Mesendoderm (in vitro differentiated cells): ENCODE results near the gene LGR5.

Experiments used
- DNase-seq: peaks from one replicate; pipeline ENCODE4 v3.0.0; 2013
- H2AK5ac ChIP-seq: 2 replicates; pipeline ENCODE4 v1.6.1; 2013; ENCODE audit warnings: low read length, inconsistent platforms
- H2BK120ac ChIP-seq: 2 replicates; pipeline ENCODE4 v1.6.1; 2013; ENCODE audit warnings: low read depth, mild to moderate bottlenecking, low read length, moderate library complexity, mixed read lengths
- H2BK15ac ChIP-seq: replicated peaks from 2 replicates; pipeline ENCODE4 v1.6.1; 2013; ENCODE audit warnings: low read depth, mild to moderate bottlenecking, moderate library complexity
- H2BK5ac ChIP-seq: 2 replicates; pipeline ENCODE4 v1.6.1; 2013; ENCODE audit warnings: low read length, inconsistent platforms
- H3K18ac ChIP-seq: 2 replicates; pipeline ENCODE4 v1.6.1; 2013; ENCODE audit warnings: mild to moderate bottlenecking, low read length, mixed read lengths
- H3K23ac ChIP-seq: one replicate; pipeline ENCODE4 v1.6.1; 2013; ENCODE audit warnings: low read length
- H3K27ac ChIP-seq: 2 replicates; pipeline ENCODE4 v1.5.1; 2013; ENCODE audit warnings: low read depth, mild to moderate bottlenecking, inconsistent platforms, low read length, moderate library complexity
- H3K27me3 ChIP-seq: 2 replicates; pipeline ENCODE4 v1.6.1; 2013; ENCODE audit warnings: low read length, control low read depth, mild to moderate bottlenecking, inconsistent platforms; ENCODE audit not compliant: insufficient read depth, poor library complexity
- H3K36me3 ChIP-seq: 2 replicates; pipeline ENCODE4 v1.6.1; 2013; ENCODE audit warnings: low read length, inconsistent platforms; ENCODE audit not compliant: control insufficient read depth, insufficient read depth
- H3K4ac ChIP-seq: one replicate; pipeline ENCODE4 v1.6.1; 2013; ENCODE audit warnings: low read depth, mild to moderate bottlenecking, low read length, moderate library complexity
- H3K4me1 ChIP-seq: 2 replicates; pipeline ENCODE4 v1.6.1; 2013; ENCODE audit warnings: low read depth, low read length, inconsistent platforms; ENCODE audit not compliant: control insufficient read depth
- H3K4me2 ChIP-seq: 2 replicates; pipeline ENCODE4 v1.6.1; 2013; ENCODE audit warnings: low read length
- H3K4me3 ChIP-seq: 2 replicates; pipeline ENCODE4 v1.5.1; 2013; ENCODE audit warnings: mild to moderate bottlenecking, low read length
- H3K56ac ChIP-seq: one replicate; pipeline ENCODE4 v1.6.1; 2013; ENCODE audit warnings: low read length
- H3K79me1 ChIP-seq: 2 replicates; pipeline ENCODE4 v1.6.1; 2013; ENCODE audit warnings: low read length, inconsistent platforms
- H3K79me2 ChIP-seq: 2 replicates; pipeline ENCODE4 v1.6.1; 2013; ENCODE audit warnings: mild to moderate bottlenecking, low read length; ENCODE audit not compliant: control insufficient read depth, insufficient read depth
- H3K9ac ChIP-seq: 2 replicates; pipeline ENCODE4 v1.6.1; 2013; ENCODE audit warnings: low read length, inconsistent platforms
- H4K5ac ChIP-seq: one replicate; pipeline ENCODE4 v1.6.1; 2013; ENCODE audit warnings: low read length
- H4K8ac ChIP-seq: one replicate; pipeline ENCODE4 v1.6.1; 2013; ENCODE audit warnings: low read depth, mild to moderate bottlenecking, control low read depth, low read length, moderate library complexity
- WGBS: extraction: QIAGEN DNeasy Blood & Tissue Kit; methylation state at CpG from one replicate; pipeline ENCODE4 v1.1.7; 2013; ENCODE audit warnings: low lambda C conversion rate, missing lambda C conversion rate; ENCODE audit not compliant: insufficient coverage; ENCODE audit errors: extremely low coverage; 5-methylcytosine and 5-hydroxymethylcytosine counted together

The LGR5 gene

DNA sequence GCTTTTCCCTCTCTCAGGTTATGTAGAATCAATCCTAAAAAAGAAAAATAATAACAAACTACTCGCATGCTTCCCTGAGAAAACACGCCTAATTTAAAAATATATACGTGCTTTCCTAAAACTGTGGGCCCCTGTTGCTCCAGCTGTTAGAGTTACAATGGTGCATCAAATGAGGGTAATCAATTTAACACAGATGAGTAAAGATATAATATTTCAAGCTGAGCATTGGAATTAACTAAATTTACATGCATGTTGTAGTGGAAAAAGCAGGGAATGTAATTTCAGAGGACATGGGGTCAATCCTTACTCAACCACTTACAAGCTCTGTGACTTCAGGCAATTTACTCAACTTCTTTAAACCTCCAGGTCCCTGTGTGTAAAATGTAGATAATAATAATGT lies 22.4 kb upstream of the LGR5 start:
- no peaks in the 10 kb centered on the region for H3K36me3 ChIP-seq
- no peak overlapping the region for H4K8ac ChIP-seq
- DNase-seq, result no peak
- no peak overlapping the region for H3K56ac ChIP-seq
- no peak overlapping the region for H2BK120ac ChIP-seq
- no peak overlapping the region for H3K9ac ChIP-seq
- H3K18ac ChIP-seq, result no peak overlapping the region
- no peak overlapping the region for H4K5ac ChIP-seq
- no peak overlapping the region for H3K4me3 ChIP-seq
- H2BK5ac ChIP-seq, result no peak overlapping the region
- no peaks in the 10 kb centered on the region for H3K79me2 ChIP-seq
- H3K79me1 ChIP-seq, result no peaks in the 10 kb centered on the region
- H3K27me3 ChIP-seq, result no peaks in the 10 kb centered on the region
- no peak overlapping the region for H3K4ac ChIP-seq
- no CpG with 5 or more reads among the region's 3 CpGs for WGBS
- no peak overlapping the region for H3K23ac ChIP-seq
- H3K27ac ChIP-seq, result no peak overlapping the region
- no peak overlapping the region for H3K4me2 ChIP-seq
- H2BK15ac ChIP-seq, result no peak overlapping the region
- H2AK5ac ChIP-seq, result no peak overlapping the region
- H3K4me1 ChIP-seq, result no peaks in the 10 kb centered on the region

DNA sequence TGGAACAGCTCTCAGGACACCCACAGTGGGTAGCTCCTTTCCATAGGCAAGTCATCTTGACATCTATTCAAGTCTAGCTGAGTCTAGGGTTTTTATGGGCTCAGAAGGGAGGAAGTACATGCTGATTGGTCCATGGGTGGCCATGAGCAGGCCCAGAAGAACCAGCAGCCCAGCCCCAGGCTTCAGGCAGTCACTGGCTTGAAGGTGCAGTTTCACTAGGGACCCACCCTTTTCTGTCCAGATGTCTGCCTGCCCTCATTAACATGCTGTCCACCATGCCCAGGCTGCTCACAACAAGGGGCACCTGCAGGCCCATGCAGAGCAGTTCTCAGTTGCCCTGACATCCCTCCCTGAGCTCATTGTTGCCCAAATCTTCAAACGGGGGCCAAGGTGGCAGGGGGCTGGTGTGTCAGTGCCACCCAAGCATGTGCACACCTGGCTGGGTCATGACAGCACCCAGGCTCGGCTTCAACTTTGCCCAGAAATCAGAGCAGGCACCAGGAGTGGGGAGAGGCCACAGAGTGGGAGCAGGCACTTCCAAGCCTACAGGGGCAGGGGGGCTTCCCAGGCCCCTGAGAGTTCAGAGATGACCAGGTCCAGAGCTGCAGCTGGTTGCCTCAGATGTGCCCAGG lies 18.7 kb upstream of the LGR5 start:
- Histone ChIP-seq H3K36me3 (no peaks in the 10 kb centered on the region), H4K8ac (no peak overlapping the region), H3K79me2 (no peaks in the 10 kb centered on the region), H3K27me3 (no peaks in the 10 kb centered on the region), H3K4me2 (no peak overlapping the region), H2BK5ac (no peak overlapping the region), H3K56ac (no peak overlapping the region), H3K4me3 (no peak overlapping the region), H3K23ac (no peak overlapping the region), H4K5ac (no peak overlapping the region), H2BK120ac (no peak overlapping the region), H2BK15ac (no peak overlapping the region), H3K4ac (no peak overlapping the region), H3K18ac (no peak overlapping the region), H3K79me1 (no peaks in the 10 kb centered on the region), H2AK5ac (no peak overlapping the region), H3K4me1 (no peaks in the 10 kb centered on the region), H3K9ac (no peak overlapping the region), H3K27ac (no peak overlapping the region)
- no peak for DNase-seq
- WGBS, result no CpG with 5 or more reads among the region's 2 CpGs

DNA sequence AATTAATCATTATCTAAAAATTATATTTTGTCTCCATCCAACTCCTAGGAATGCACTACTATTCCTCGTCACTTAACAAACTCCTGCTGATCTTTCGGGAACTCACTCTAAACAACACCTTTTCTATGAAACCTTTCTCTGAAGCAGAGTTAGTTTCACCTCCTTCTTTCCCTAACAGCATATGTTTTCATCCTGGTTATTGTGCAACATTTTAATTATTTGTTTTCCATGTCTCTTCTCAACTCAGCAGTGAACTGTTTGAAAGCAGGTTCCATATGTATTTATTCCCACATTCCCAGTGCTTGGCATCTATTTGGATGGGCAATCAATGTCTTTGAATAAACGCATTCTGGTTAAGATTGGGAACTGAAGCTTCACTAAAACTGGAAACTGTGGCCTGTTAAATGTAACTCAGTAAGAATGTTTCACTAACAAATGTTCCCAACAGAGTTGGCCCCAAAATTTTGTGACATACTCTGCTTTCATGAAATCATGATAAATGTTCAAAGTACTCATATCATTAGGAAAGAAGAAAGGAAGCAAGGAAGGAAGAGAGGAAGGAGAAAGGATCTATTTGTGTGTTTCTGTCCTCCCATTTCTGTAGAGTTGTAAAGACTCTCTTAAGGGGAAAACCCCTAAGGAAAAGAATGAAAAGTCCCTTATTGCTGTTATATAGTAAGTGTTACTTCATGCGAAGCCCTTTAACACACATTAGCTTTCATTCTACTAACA lies 13.9 kb upstream of the LGR5 start:
- no peak overlapping the region for H3K4me2 ChIP-seq
- H3K27ac ChIP-seq, result no peak overlapping the region
- DNase-seq, result no peak
- H3K4me3 ChIP-seq, result no peak overlapping the region
- H2AK5ac ChIP-seq, result no peak overlapping the region
- H2BK120ac ChIP-seq, result no peak overlapping the region
- H2BK15ac ChIP-seq, result no peak overlapping the region
- H3K18ac ChIP-seq, result no peak overlapping the region
- H3K23ac ChIP-seq, result no peak overlapping the region
- H4K5ac ChIP-seq, result no peak overlapping the region
- no peak overlapping the region for H3K56ac ChIP-seq
- H3K9ac ChIP-seq, result no peak overlapping the region
- peaks cover 8% of the 10 kb centered on the region for H3K4me1 ChIP-seq
- H3K79me2 ChIP-seq, result no peaks in the 10 kb centered on the region
- H3K27me3 ChIP-seq, result no peaks in the 10 kb centered on the region
- H3K79me1 ChIP-seq, result no peaks in the 10 kb centered on the region
- H2BK5ac ChIP-seq, result no peak overlapping the region
- no peak overlapping the region for H3K4ac ChIP-seq
- WGBS, result 100% methylated on average over 1 of the region's 4 CpGs
- H3K36me3 ChIP-seq, result no peaks in the 10 kb centered on the region
- H4K8ac ChIP-seq, result no peak overlapping the region

DNA sequence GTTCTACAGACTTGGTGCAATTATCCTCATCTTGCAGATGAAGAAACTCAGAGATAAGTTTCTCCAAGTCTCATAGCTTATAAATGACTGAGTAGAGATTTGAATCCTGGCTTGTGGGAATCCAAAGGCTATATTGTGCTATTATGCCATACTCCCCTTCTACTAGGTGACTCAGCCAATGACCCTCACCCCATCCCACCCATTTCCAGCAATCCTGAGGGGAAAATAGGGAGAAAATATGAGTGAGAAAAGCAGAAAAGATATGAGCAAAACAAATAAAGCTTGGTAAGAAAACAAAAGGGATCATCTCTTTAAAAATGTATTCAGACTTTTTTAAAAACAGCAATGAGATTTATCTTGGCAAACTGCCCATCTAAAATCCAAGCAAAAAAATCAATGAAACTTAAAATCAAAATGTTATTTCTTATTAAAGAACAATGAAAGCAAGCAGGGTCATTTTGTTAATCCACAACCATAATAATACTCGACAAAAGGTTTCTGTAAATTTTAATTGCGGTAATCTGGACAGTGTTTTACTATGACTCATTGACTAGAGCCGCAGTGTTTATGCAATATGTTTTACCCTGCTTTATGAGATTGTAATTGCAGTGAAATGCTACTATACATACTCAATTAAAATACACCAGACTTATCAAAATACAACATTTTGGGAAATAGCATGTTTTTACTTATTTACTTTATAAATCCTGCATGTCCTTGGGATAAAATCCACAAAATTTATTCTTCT lies 13.1 kb upstream of the LGR5 start:
- Histone ChIP-seq H2BK15ac (no peak overlapping the region), H2AK5ac (no peak overlapping the region), H4K5ac (no peak overlapping the region), H2BK5ac (no peak overlapping the region), H3K4me2 (no peak overlapping the region), H3K23ac (no peak overlapping the region), H2BK120ac (no peak overlapping the region), H3K4me1 (peaks cover 8% of the 10 kb centered on the region), H4K8ac (no peak overlapping the region), H3K36me3 (no peaks in the 10 kb centered on the region), H3K79me1 (no peaks in the 10 kb centered on the region), H3K4me3 (no peak overlapping the region), H3K9ac (no peak overlapping the region), H3K27me3 (no peaks in the 10 kb centered on the region), H3K56ac (no peak overlapping the region), H3K27ac (no peak overlapping the region), H3K79me2 (no peaks in the 10 kb centered on the region), H3K4ac (no peak overlapping the region), H3K18ac (no peak overlapping the region)
- no peak for DNase-seq
- no CpG with 5 or more reads among the region's 3 CpGs for WGBS

DNA sequence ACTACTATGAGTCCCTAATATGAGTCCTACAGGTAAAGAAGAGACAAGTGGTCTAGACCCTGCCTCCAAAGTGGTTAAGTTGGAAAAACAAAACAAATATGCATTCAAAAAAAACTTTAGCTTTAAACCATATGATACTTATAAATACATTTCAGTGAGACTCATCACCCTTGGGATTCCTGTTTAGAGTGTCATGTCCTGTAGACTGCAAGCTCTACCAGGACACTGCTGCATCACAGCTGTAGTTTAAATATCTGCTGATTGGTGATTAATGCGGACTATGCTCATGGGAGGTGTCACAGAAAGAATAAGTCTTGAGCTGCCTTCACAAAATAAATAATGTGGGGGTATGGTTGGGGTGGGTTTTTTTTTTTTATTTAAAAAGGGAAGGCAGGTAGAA lies 8.8 kb upstream of the LGR5 start:
- no peak overlapping the region for H2AK5ac ChIP-seq
- no peak for DNase-seq
- no CpG with 5 or more reads among the region's 1 CpG for WGBS

More for the DNA sequence above, 8.8 kb upstream of the LGR5 start:
- Histone ChIP-seq H3K79me2 (no peaks in the 10 kb centered on the region), H2BK120ac (no peak overlapping the region), H3K79me1 (no peaks in the 10 kb centered on the region), H3K4me2 (no peak overlapping the region), H3K4ac (no peak overlapping the region), H3K56ac (no peak overlapping the region), H3K27ac (no peak overlapping the region), H2BK15ac (no peak overlapping the region), H3K36me3 (no peaks in the 10 kb centered on the region), H4K8ac (no peak overlapping the region), H3K9ac (no peak overlapping the region), H2BK5ac (no peak overlapping the region), H3K4me3 (no peak overlapping the region), H3K27me3 (no peaks in the 10 kb centered on the region), H4K5ac (no peak overlapping the region), H3K18ac (no peak overlapping the region), H3K23ac (no peak overlapping the region), H3K4me1 (peaks cover 8% of the 10 kb centered on the region)
